RWPE2 (cell line): Measurements from ENCODE around the gene PRRT4.

Source experiments
- ATAC-seq: fragments of 200-7000 bp; cut with Tn5 transposase; 3 replicates; pipeline ENCODE4 v1.9.1; 2021; ENCODE audit warnings: low read depth
- DNase-seq: peaks from one replicate; pipeline ENCODE4 v3.0.0-alpha.2; 2020; ENCODE audit warnings: low spot score
- H3K27ac ChIP-seq: fragments of 450-650 bp; 2 replicates; pipeline ENCODE4 v1.5.1; 2017; ENCODE audit warnings: mild to moderate bottlenecking; ENCODE audit not compliant: poor library complexity, severe bottlenecking
- H3K27me3 ChIP-seq: fragments of 250-450 bp; sonication (Bioruptor Pico); 2 replicates; pipeline ENCODE4 v1.5.1; 2021; ENCODE audit warnings: mild to moderate bottlenecking, moderate library complexity; ENCODE audit not compliant: insufficient read depth, poor library complexity, severe bottlenecking
- H3K36me3 ChIP-seq: fragments of 250-450 bp; sonication (Bioruptor Pico); 2 replicates; pipeline ENCODE4 v1.5.1; 2020; ENCODE audit warnings: low read depth, mild to moderate bottlenecking, moderate library complexity
- H3K4me1 ChIP-seq: fragments of 250-450 bp; sonication (Bioruptor Pico); 2 replicates; pipeline ENCODE4 v1.5.1; 2021; ENCODE audit warnings: mild to moderate bottlenecking, moderate library complexity; ENCODE audit not compliant: insufficient read depth, poor library complexity, severe bottlenecking
- H3K4me3 ChIP-seq: fragments of 250-450 bp; sonication (Bioruptor Pico); 2 replicates; pipeline ENCODE4 v1.5.1; 2021; ENCODE audit warnings: mild to moderate bottlenecking, moderate library complexity; ENCODE audit not compliant: severe bottlenecking
- H3K9me3 ChIP-seq: fragments of 250-450 bp; sonication (Bioruptor Pico); 2 replicates; pipeline ENCODE4 v1.5.1; 2021; ENCODE audit warnings: mild to moderate bottlenecking, moderate library complexity; ENCODE audit not compliant: severe bottlenecking
- TF ChIP-seq, protein P1 (sequence below): fragments of 450-650 bp; IDR thresholded peaks from one replicate; pipeline ENCODE4 v1.5.1; 2017; ENCODE audit warnings: mild to moderate bottlenecking, moderate library complexity; ENCODE audit not compliant: poor library complexity, severe bottlenecking

Gene PRRT4

DNA sequence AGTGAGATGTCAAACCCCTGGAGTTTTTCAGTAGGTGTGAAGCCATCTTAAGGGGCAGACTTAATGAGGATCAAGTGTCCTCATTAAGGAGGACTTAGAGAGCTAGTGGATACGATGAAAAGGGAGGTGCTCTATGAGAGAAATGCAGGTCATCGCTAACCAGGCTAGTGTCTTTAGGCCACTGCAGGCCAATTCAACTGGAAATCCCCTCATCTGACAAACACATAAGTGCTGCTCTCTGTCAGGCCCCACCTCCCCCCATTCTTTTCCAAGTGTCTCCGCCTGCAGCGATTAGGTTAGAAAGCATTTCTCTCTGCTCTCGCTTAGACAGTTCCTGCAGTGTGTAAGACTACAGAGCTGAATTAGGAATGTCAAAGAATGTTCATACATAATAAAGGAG, 51.5 kb downstream of the PRRT4 start:
- Histone ChIP-seq H3K36me3 (peaks cover 79% of the 10 kb centered on the region), H3K4me3 (no peak overlapping the region), H3K27me3 (no peaks in the 10 kb centered on the region), H3K4me1 (no peaks in the 10 kb centered on the region), H3K27ac (no peak overlapping the region), H3K9me3 (no peaks in the 10 kb centered on the region)
- TF ChIP-seq, protein P1, sequence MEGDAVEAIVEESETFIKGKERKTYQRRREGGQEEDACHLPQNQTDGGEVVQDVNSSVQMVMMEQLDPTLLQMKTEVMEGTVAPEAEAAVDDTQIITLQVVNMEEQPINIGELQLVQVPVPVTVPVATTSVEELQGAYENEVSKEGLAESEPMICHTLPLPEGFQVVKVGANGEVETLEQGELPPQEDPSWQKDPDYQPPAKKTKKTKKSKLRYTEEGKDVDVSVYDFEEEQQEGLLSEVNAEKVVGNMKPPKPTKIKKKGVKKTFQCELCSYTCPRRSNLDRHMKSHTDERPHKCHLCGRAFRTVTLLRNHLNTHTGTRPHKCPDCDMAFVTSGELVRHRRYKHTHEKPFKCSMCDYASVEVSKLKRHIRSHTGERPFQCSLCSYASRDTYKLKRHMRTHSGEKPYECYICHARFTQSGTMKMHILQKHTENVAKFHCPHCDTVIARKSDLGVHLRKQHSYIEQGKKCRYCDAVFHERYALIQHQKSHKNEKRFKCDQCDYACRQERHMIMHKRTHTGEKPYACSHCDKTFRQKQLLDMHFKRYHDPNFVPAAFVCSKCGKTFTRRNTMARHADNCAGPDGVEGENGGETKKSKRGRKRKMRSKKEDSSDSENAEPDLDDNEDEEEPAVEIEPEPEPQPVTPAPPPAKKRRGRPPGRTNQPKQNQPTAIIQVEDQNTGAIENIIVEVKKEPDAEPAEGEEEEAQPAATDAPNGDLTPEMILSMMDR: no peak
- ATAC-seq (no peak), DNase-seq (no peak)

DNA sequence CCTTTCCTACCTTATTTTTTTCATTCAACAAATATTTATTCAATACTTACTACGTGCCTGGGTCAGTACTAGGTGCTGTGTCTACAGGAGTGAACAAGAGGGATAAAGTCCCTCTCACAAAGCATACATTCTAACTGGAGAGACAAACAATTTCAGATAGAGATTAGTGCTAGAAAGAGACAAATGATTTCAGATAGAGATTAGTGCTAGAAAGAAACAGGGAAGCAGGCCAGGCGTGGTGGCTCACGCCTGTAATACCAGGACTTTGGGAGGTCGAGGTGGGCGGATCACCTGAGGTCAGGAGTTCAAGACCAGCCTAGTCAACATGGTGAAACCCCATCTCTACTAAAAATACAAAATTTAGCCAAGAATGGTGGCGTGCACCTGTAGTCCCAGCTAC, 52.4 kb downstream of the PRRT4 start:
- no peak overlapping the region for H3K4me3 ChIP-seq
- H3K36me3 ChIP-seq: peaks cover 74% of the 10 kb centered on the region
- H3K27me3 ChIP-seq: no peaks in the 10 kb centered on the region
- TF ChIP-seq, protein P1: no peak
- ATAC-seq: no peak
- H3K4me1 ChIP-seq: no peaks in the 10 kb centered on the region
- no peak overlapping the region for H3K27ac ChIP-seq
- no peak for DNase-seq
- no peaks in the 10 kb centered on the region for H3K9me3 ChIP-seq

DNA sequence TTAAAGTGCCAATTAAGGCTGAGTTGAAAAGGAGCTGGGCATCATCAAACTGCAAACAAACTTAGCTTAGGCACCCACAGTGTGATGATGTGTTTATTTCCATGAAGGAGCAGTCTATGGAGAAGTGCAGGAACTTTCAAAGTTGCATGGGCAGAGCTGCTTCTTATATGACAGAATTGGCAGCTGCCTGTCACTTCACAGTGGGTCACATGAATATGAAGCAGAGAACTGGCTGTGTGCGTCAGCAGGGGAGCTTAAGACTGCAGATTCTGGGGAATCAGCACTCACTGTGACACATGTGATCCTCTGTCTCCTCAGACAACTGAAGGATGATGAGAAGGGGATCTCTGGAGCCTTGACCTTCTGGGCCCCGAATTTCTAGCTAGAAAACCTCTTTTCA, 54.4 kb downstream of the PRRT4 start:
- Histone ChIP-seq H3K36me3 (peaks cover 55% of the 10 kb centered on the region), H3K4me1 (no peaks in the 10 kb centered on the region), H3K27me3 (no peaks in the 10 kb centered on the region), H3K9me3 (no peaks in the 10 kb centered on the region), H3K4me3 (no peak overlapping the region), H3K27ac (no peak overlapping the region)
- ATAC-seq (no peak), DNase-seq (no peak)
- TF ChIP-seq, protein P1: no peak

DNA sequence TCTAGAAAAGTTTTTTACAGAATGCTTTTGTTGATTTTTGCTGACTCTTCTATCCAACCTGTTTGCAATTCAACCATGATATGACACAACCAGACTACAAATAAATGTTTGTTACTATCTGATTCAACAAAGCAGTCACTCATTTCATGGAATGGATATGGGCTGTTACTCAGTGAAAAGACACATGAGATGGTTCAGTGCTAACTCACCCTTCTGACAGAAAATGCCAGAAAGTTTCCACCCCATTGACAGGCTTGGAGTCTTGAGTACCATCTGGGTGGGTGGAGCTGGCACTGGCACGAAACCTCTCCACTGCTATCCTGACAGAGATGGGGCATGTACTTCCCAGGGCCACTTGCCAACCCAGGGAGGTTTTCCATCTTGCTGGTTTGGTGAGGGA, 57.3 kb downstream of the PRRT4 start:
- Histone ChIP-seq H3K9me3 (no peaks in the 10 kb centered on the region), H3K27ac (no peak overlapping the region), H3K4me1 (no peaks in the 10 kb centered on the region), H3K36me3 (peaks cover 35% of the 10 kb centered on the region), H3K4me3 (no peak overlapping the region), H3K27me3 (no peaks in the 10 kb centered on the region)
- TF ChIP-seq, protein P1: no peak
- ATAC-seq: no peak
- DNase-seq: no peak

DNA sequence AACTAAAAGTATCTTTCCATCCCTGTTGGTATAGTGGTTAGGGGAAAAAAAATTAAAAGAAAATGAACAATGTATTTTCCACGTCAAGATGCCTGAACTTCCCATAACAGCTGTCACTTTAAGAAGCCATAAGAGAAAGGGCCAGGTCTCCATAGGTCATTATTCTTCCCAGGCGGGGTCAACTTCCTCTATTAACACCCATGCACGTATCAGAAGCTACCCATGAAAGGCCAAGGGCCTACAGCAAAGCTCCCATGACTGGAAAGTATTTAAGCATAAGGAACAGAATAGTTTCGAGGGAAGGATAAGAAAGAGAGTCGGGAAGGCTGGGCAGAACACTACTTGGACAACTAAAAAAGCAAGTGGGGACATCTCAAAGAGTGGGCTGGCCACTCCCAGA, 57.8 kb downstream of the PRRT4 start:
- ATAC-seq (no peak), DNase-seq (no peak)
- H3K36me3 ChIP-seq: peaks cover 35% of the 10 kb centered on the region
- TF ChIP-seq, protein P1: no peak
- no peaks in the 10 kb centered on the region for H3K9me3 ChIP-seq
- no peaks in the 10 kb centered on the region for H3K27me3 ChIP-seq
- no peak overlapping the region for H3K27ac ChIP-seq
- H3K4me3 ChIP-seq: no peak overlapping the region
- H3K4me1 ChIP-seq: no peaks in the 10 kb centered on the region
